Naive thymus-derived CD8-positive, alpha-beta T cell (primary cell): ENCODE measurements around the gene PMVK. TPM values are rescaled to one million over a fixed set of nuclear protein-coding genes. Genes with fewer than 3 reads are reported as not detected.

Source experiments
- ATAC-seq, 2 donors: fragments of 150-1000 bp; cut with Tn5 transposase in 1 of 2; sonication (Bioruptor Pico), chemical (Tn5 transposase) in 1 of 2; 1 replicate in 1 of 2; 2 replicates in 1 of 2; pipeline ENCODE4 v1.10.0; 2021; ENCODE audit warnings: mild to moderate bottlenecking in 2 of 2, moderate library complexity in 2 of 2
- POLR2A ChIA-PET: fragments of 350-600 bp; sonication (Branson Sonifier 250); formaldehyde crosslinking; loops from one replicate; lab custom pipeline; 2021; ENCODE audit warnings: antibody characterized with exemption; lab: Charles Lee
- DNase-seq, 10 donors: peaks; one replicate each; pipeline versions ENCODE4 v3.0.0 to v3.0.0-alpha.2; 2020 to 2022
- H3K27ac Mint-ChIP-seq, 10 donors: one replicate each; pipeline ENCODE4 v1.8.0; 2020 to 2022; ENCODE audit warnings: mild to moderate bottlenecking in 10 of 10, mixed read lengths in 10 of 10, moderate library complexity in 4 of 10, inconsistent platforms in 1 of 10
- H3K27me3 Mint-ChIP-seq, 5 donors: one replicate each; pipeline ENCODE4 v1.8.0; 2021 to 2022; ENCODE audit warnings: mixed read lengths in 5 of 5
- H3K36me3 Mint-ChIP-seq, 3 donors: one replicate each; pipeline ENCODE4 v1.8.0; 2020 to 2022; ENCODE audit warnings: mixed read lengths in 3 of 3, mild to moderate bottlenecking in 2 of 3, inconsistent platforms in 1 of 3
- H3K4me1 Mint-ChIP-seq, 4 donors: one replicate each; pipeline ENCODE4 v1.8.0; 2021 to 2022; ENCODE audit warnings: mixed read lengths in 4 of 4
- H3K4me3 Mint-ChIP-seq, 10 donors: one replicate each; pipeline ENCODE4 v1.8.0; 2020 to 2022; ENCODE audit warnings: mild to moderate bottlenecking in 10 of 10, mixed read lengths in 10 of 10, moderate library complexity in 6 of 10, inconsistent platforms in 1 of 10
- H3K9me3 Mint-ChIP-seq, 9 donors: one replicate each; pipeline ENCODE4 v1.8.0; 2020 to 2022; ENCODE audit warnings: mixed read lengths in 9 of 9, mild to moderate bottlenecking in 3 of 9, inconsistent platforms in 1 of 9, moderate library complexity in 1 of 9
- polyA plus RNA-seq, 3 donors: library from polyadenylated mRNA; unstranded; fragments of 300-500 nt; fragmentation: Illumina TruSeq; gene quantifications; one replicate each; pipeline ENCODE4 v1.2.3, GENCODE V29; 2021
- total RNA-seq, 8 experiments: library from RNA in 2 of 8; stranded (reverse) in 2 of 8; gene quantifications; one replicate each; pipeline ENCODE4 v1.2.3 and lab custom pipeline; 2021 to 2026

Gene PMVK
- total and polyA plus RNA-seq, 5 experiments from 2014 or later = 11.7 to 45.7 (median 41.0) TPM

DNA sequence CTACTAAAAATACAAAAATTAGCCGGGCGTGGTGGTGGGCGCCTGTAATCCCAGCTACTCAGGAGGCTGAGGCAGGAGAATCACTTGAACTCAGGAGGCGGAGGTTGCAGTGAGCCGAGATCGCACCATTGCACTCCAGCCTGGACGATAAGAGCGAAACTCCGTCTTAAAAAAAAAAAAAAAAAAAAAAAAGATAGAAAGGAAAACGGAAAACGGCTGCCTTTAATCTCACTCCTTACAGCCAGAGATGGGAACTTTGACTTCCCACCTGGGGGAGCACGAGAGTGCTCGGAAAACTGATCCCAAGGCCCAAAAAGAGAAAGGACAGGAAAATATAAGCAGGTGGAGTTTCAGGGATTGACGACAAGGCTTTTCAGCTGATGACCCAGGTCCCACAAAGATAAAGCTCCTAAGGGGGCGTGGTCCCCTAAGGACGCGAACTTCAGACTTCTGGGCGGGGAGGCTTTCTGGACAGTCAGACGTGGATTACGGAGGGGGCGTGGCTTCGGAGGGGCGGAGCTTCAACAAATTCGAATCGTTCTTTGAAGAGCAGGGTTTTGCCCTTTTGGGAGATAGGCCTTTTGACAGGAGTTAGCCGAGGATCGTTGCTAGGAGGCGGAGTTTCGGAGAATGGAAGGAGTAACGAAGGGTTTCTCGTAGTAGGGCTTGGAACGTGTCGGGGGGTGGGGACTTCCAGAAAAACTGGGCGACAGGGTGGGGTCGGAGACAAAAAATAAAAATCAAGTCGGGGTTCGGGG, 37.0 kb upstream of the PMVK start:
- no peaks in the 10 kb centered on the region for H3K27me3 Mint-ChIP-seq
- no peaks in the 10 kb centered on the region for H3K9me3 Mint-ChIP-seq
- ATAC-seq = peak; percentile 2 to 7
- peak overlapping the region in 1 of 10 donors; percentile 74 for H3K4me3 Mint-ChIP-seq
- POLR2A ChIA-PET = interaction anchor here (0.6 to 7.5 kb wide), 16 partner anchors 10 to 735 kb away, joined by 3 to 85 read pairs (median 4); partner anchors contain the start of genes ADAM15, FLAD1, PBXIP1 and PMVK
- peak; percentile 77 to 95 (median 82) for DNase-seq
- H3K4me1 Mint-ChIP-seq = peaks cover 19 to 34% (median 34%) of the 10 kb centered on the region in 4 donors
- H3K36me3 Mint-ChIP-seq = peaks cover 0 to 18% (median 0%) of the 10 kb centered on the region in 3 donors
- peak overlapping the region in 2 of 10 donors; percentile 84 to 88 for H3K27ac Mint-ChIP-seq

DNA sequence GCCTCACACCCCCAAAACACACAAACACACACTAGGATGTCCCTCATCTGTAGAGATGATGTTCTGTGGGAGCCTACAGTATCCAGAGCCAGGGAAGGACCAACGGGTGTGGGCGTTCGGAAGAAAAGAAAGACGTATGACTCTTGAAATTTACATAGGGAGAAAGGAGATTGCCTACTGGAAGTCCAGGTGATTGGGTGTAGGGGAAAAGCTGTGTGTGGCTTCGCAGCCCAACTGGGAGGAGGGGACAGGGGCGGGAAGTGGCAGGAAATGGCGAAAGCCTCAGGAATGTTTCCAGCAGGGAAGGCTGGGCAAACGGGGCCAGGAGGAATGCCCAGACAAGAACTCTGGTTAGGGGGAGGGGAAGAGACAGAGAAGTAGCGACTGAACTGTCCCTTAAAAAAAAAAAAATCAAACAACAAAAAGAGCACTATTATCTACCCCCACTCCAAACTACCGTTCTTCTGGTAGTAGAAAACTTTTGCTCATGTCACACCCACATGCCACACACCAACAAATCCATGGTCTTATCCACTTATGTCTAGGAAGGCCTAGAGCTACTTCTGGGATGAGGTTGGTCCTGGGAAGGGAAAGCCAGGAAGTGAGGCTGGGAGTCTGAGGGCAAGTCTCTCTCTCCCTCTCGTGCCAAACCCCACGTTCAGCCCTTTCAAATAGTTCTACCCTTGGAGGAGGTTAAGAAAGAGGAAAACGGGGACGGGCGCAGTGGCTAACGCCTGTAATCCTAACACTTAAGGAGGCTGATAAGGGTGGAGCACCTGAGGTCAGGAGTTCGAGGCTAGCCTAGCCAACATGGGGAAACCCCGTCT, 36.2 kb upstream of the PMVK start:
- no peaks in the 10 kb centered on the region for H3K9me3 Mint-ChIP-seq
- POLR2A ChIA-PET = interaction anchor here (0.6 to 7.5 kb wide), 13 partner anchors 10 to 736 kb away, joined by 3 to 85 read pairs (median 19); partner anchors contain the start of genes ADAM15, FLAD1, PBXIP1 and PMVK
- H3K4me1 Mint-ChIP-seq = peaks cover 19 to 34% (median 34%) of the 10 kb centered on the region in 4 donors
- peak overlapping the region in 7 of 10 donors; percentile 53 to 89 (median 84) for H3K27ac Mint-ChIP-seq
- DNase-seq (peak in 1 of 10 donors; percentile 20), ATAC-seq (no peak)
- no peaks in the 10 kb centered on the region for H3K27me3 Mint-ChIP-seq
- H3K4me3 Mint-ChIP-seq = peak overlapping the region in 1 of 10 donors; percentile 74
- peaks cover 0 to 23% (median 0%) of the 10 kb centered on the region in 3 donors for H3K36me3 Mint-ChIP-seq

DNA sequence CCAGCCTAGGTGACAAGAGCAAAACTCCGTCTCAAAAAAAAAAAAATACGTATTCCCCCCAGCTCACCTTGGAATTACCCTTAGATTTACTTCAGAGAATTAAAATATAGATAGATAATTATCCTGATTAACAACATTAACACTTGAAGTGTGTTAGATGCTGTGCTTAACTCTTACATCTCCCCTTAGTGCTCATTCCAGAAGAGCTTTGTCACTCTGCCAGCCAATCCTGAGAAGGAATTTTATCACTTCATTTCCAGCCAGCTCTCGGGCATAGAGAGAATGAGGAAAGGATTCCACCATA, 35.6 kb upstream of the PMVK start:
- Mint-ChIP-seq H3K9me3 (no peaks in the 10 kb centered on the region), H3K36me3 (peaks cover 0 to 28% (median 0%) of the 10 kb centered on the region in 3 donors), H3K4me3 (peak overlapping the region in 2 of 10 donors; percentile 46 to 74), H3K27ac (peak overlapping the region in 5 of 10 donors; percentile 53 to 89 (median 84)), H3K27me3 (no peaks in the 10 kb centered on the region), H3K4me1 (peaks cover 19 to 34% (median 31%) of the 10 kb centered on the region in 4 donors)
- DNase-seq (no peak), ATAC-seq (no peak)
- POLR2A ChIA-PET = interaction anchor here (1.0 to 7.5 kb wide), 6 partner anchors 11 to 113 kb away, joined by 3 to 85 read pairs (median 22); partner anchors contain the start of genes FLAD1, PBXIP1 and PYGO2

DNA sequence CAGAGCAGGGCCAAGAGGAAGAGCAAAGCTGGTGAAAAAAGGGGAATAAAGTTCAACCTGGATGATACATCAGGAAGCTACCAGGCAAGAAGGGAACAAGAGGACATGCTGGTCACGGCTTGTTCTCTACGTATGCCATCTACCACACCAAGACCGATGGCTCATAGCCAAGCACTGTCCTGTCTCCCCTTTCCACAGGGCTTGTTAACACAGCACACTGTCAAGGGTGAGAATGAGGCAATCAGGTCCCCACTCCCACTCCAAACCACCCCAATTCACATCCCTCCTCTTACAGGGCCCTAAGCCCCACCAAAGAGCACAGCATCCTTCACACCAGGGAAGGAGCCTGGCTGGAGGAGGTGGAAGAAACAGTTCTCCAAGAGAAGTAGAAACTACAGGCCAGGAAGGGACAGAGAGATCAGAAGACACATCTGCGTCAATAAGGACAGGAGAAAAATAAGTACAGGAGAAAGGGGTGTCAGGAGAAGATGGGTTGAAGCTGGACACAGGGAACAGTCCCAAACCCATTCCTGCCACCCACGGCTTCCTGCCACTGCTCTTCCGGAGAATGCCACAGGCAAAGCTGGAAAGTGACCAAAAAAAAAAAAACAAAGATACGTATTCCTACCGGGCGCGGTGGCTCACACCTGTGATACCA, 35.0 kb upstream of the PMVK start:
- ATAC-seq (no peak), DNase-seq (no peak)
- peak overlapping the region in 9 of 10 donors; percentile 7 to 91 (median 61) for H3K27ac Mint-ChIP-seq
- H3K9me3 Mint-ChIP-seq = no peaks in the 10 kb centered on the region
- H3K4me3 Mint-ChIP-seq = peak overlapping the region; percentile 22 to 68 (median 38)
- POLR2A ChIA-PET = interaction anchor here (1.0 to 7.5 kb wide), 8 partner anchors 10 to 114 kb away, joined by 3 to 85 read pairs (median 12); partner anchors contain the start of genes FLAD1, PBXIP1, PMVK and PYGO2
- peaks cover 0 to 35% (median 0%) of the 10 kb centered on the region in 3 donors for H3K36me3 Mint-ChIP-seq
- peaks cover 19 to 34% (median 31%) of the 10 kb centered on the region in 4 donors for H3K4me1 Mint-ChIP-seq
- no peaks in the 10 kb centered on the region for H3K27me3 Mint-ChIP-seq

DNA sequence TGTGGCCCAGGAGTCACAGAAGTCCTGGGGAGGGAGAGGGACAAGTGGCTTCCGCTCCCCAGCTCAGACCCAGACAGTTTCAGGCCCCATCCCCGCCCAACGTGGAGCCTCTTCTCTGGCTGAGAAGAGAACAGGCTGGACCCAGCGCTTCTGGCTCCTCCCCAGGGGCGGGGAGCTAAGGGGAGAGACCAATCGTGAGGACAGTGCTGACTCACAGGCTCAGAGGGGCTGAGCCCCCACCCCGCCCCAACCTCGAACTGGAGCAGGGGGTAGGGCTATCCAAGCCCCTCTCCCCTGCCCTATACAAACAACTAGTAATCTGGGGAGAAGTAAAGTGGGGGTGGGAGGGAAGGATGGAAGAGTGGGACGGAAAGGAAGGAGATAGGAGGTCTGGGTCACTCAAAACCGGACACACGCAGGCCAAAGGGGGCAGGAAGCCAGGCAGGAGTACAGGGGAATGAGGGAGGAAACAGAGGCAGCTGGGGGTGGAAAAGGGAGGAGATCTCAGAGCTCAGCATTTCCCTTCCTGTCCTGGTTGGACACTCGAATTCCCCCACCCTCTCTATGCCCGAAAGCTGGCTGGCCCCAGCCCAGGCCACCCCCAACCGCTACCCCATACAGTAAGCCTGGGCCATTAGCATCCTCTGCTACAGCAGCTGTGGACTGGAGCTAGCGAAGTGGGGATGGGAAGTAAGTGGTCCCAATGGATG, 34.3 kb upstream of the PMVK start, which contains the start of gene SHC1:
TSS of gene SHC1 (minus strand) at position 117 of the 710 bp plus-strand sequence. CDS start 221 bp downstream, outside the sequence.
- Mint-ChIP-seq H3K9me3 (no peaks in the 10 kb centered on the region), H3K27ac (peak within 1 kb of the TSS in 9 of 10 donors; percentile 38 to 91 (median 74)), H3K4me3 (peak within 1 kb of the TSS; percentile 22 to 68 (median 46)), H3K36me3 (peaks cover 0 to 38% (median 0%) of the 10 kb centered on the region in 3 donors), H3K27me3 (no peaks in the 10 kb centered on the region), H3K4me1 (peaks cover 19 to 35% (median 31%) of the 10 kb centered on the region in 4 donors)
- no peak for DNase-seq
- ATAC-seq = no peak
- POLR2A ChIA-PET = interaction anchor here (0.6 to 7.5 kb wide), 7 partner anchors 9 to 248 kb away, joined by 3 to 85 read pairs (median 6); partner anchors contain the start of genes FLAD1, PBXIP1, PMVK and PYGO2

DNA sequence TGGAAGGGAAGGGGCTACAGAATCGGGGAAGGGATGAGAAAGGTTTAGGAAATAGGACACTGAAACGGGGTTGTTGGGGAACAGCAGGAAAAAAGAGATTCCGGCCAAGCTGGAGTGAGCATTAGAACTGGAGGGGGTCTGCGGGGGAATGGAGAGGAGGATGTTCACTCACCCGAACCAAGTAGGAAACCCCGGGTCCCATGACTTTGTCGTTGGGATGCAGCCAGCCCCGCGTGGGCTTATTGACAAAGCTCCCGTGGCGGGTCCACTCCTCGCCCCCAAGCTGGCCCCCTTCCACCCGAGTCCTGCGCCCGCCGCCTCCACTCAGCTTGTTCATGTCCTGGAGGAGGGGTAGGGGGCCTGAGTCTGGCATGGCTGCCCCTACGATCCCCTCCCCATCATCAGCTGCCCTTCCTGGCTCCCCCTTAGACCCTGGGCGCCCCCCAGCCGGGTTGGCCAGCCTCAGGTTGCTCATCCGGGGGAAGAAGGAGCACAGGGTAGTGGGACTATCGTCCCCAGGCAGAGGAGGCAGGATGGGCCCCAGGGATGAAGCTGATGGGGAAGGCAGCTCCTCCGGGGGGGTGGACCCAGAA, 33.4 kb upstream of the PMVK start:
- peak overlapping the region in 5 of 10 donors; percentile 35 to 74 (median 68) for H3K27ac Mint-ChIP-seq
- H3K9me3 Mint-ChIP-seq = no peaks in the 10 kb centered on the region
- ATAC-seq = no peak
- POLR2A ChIA-PET = interaction anchor here (0.7 to 7.5 kb wide), 6 partner anchors 8 to 46 kb away, joined by 3 to 85 read pairs (median 12); partner anchors contain the start of genes FLAD1, PBXIP1 and PYGO2
- H3K27me3 Mint-ChIP-seq = no peaks in the 10 kb centered on the region
- H3K4me1 Mint-ChIP-seq = peaks cover 20 to 39% (median 33%) of the 10 kb centered on the region in 4 donors
- H3K4me3 Mint-ChIP-seq = no peak overlapping the region
- no peak for DNase-seq
- peaks cover 0 to 46% (median 0%) of the 10 kb centered on the region in 3 donors for H3K36me3 Mint-ChIP-seq

DNA sequence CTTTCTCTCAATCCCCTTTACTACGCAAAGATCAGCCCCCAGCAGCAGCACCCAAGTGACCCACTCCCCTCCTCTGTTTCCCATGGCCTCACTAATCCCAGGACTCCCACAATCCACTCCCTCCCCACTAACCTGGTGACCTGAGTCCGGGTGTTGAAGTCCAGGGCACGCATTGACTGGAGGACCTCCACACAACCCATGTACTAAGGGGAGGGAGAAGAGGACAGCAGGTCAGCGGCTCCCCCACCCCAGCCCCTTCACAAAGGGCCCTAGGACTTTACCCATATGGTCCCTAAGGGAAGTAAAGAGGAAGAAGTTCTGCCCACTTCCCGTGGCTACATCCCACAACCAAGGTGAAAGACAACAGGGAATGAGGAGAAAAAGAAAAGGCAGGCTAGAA, 32.7 kb upstream of the PMVK start:
- no peaks in the 10 kb centered on the region for H3K27me3 Mint-ChIP-seq
- H3K27ac Mint-ChIP-seq = peak overlapping the region in 9 of 10 donors; percentile 12 to 87 (median 68)
- ATAC-seq = no peak
- H3K36me3 Mint-ChIP-seq = peaks cover 0 to 50% (median 0%) of the 10 kb centered on the region in 3 donors
- H3K4me3 Mint-ChIP-seq = no peak overlapping the region
- peaks cover 20 to 42% (median 34%) of the 10 kb centered on the region in 4 donors for H3K4me1 Mint-ChIP-seq
- POLR2A ChIA-PET = interaction anchor here (0.7 to 7.5 kb wide), 4 partner anchors 8 to 40 kb away, joined by 3 to 85 read pairs (median 36); partner anchors contain the start of genes PBXIP1 and PYGO2
- H3K9me3 Mint-ChIP-seq = no peaks in the 10 kb centered on the region
- DNase-seq = no peak

DNA sequence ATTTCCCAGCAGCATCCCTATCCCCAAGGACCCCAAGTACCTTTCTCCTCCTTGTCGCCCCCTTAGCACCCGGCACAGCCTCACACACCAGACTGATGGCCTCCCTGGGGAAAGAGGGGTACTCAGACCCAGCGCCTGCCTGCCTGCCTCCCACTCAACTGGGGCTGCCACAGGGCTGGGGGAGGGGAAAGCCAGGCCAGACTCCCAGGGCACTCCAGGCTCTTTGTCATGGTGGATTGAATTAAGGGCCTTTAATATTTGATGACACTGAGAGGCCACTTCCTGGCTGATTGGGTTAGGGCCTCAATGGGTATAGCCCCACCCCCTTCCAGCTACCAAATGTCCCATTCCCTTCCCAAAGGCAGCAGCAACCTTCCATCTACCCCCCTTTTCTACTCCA, 32.2 kb upstream of the PMVK start:
- POLR2A ChIA-PET = interaction anchor here (7.5 kb wide), 1 partner anchor 14 kb away, joined by 85 read pairs; the partner anchor contains the start of gene PBXIP1
- H3K36me3 Mint-ChIP-seq = peaks cover 0 to 56% (median 0%) of the 10 kb centered on the region in 3 donors

DNA sequence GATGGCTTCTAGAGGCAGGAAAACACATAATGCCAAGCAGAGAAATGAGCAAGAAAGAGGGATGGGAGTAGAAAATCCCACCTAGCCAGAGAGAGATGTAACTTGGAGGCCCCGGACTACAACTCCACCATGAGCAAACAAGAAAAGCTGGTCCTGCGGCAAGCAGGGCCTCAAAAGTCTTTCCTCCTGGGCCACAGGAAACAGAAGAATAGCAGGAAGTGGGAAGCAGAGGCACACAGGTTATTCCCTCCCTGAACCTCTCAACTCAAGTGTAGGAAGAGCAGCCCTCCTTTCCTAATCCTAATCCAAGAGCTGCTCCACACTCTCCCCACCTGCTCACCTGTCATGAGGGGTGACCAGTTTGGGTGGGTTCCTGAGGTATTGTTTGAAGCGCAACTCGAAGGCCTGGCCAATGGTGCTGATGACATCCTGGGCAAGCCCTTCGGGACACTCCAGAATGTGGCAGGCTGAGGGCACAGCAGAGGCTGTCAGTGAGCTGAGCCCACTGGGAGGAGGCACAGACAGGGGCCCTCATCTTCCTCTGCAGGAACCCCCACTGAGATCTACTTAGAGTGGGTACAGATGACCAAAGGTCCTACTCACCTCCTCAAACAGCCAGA, 30.9 kb upstream of the PMVK start:
- Mint-ChIP-seq H3K36me3 (peaks cover 0 to 65% (median 0%) of the 10 kb centered on the region in 3 donors), H3K4me3 (no peak overlapping the region), H3K27ac (peak overlapping the region in 5 of 10 donors; percentile 11 to 86 (median 40)), H3K27me3 (no peaks in the 10 kb centered on the region), H3K9me3 (no peaks in the 10 kb centered on the region), H3K4me1 (peaks cover 22 to 49% (median 44%) of the 10 kb centered on the region in 4 donors)
- DNase-seq (no peak), ATAC-seq (no peak)
- POLR2A ChIA-PET = interaction anchor here (2.7 kb wide), 1 partner anchor 11 kb away, joined by 9 read pairs; the partner anchor contains the start of gene PBXIP1

More for the DNA sequence above, 32.2 kb upstream of the PMVK start:
- Mint-ChIP-seq H3K9me3 (no peaks in the 10 kb centered on the region), H3K4me3 (no peak overlapping the region), H3K4me1 (peaks cover 23 to 45% (median 39%) of the 10 kb centered on the region in 4 donors), H3K27ac (peak overlapping the region in 8 of 10 donors; percentile 12 to 87 (median 40)), H3K27me3 (no peaks in the 10 kb centered on the region)
- ATAC-seq (no peak), DNase-seq (no peak)

DNA sequence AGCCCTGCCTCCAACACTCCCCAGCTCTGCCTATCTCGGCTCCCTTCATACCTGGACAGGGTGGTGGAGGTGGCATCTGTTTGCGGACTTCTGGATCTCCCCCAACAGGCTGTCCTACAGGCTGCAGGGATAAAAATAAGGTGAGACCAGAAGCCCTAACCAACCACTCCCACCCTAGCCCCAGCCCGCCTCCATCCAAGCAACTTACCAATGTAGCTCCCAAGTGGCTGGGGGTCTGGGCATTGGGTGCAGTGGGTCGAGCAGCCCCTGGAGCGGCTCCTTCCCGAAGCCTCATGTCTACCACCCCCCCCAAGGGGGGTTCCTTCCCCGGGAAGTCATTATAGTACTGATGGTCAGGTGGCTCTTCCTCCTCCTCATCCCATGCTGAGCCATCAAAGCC, 29.6 kb upstream of the PMVK start:
- no peak for DNase-seq
- Mint-ChIP-seq H3K4me1 (peaks cover 18 to 43% (median 38%) of the 10 kb centered on the region in 4 donors), H3K4me3 (no peak overlapping the region), H3K27me3 (no peaks in the 10 kb centered on the region), H3K27ac (no peak overlapping the region), H3K36me3 (peaks cover 0 to 60% (median 0%) of the 10 kb centered on the region in 3 donors), H3K9me3 (no peaks in the 10 kb centered on the region)
- ATAC-seq = no peak
- POLR2A ChIA-PET = interaction anchor here (0.6 to 2.7 kb wide), 5 partner anchors 10 to 719 kb away, joined by 3 to 9 read pairs (median 4); partner anchors contain the start of gene PBXIP1
